Activated T-cell treated with anti-CD3 and anti-CD28 coated beads for 4 hours (primary cell): ENCODE data around the gene TCF7L2.

Experiments
- DNase-seq: peaks from one replicate; pipeline ENCODE4 v3.0.0-alpha.2; 2020

The TCF7L2 gene

GRCh38 chr10:113130014-113130641, 180.1 kb downstream of the TCF7L2 start:
- DNase-seq = no peak

- no peak for DNase-seq
These were observed 181.7 kb downstream of the TCF7L2 start for GRCh38 chr10:113131613-113132261.

- DNase-seq = no peak
These were observed 182.6 kb downstream of the TCF7L2 start for GRCh38 chr10:113132591-113133121.

- DNase-seq = no peak
These were observed 183.6 kb downstream of the TCF7L2 start for GRCh38 chr10:113133497-113134115.

- DNase-seq = no peak
These were observed 185.0 kb downstream of the TCF7L2 start for GRCh38 chr10:113135025-113135424.

- no peak for DNase-seq
These were observed 188.1 kb downstream of the TCF7L2 start for GRCh38 chr10:113137941-113138685.

GRCh38 chr10:113138937-113139585, 189.0 kb downstream of the TCF7L2 start:
- no peak for DNase-seq

- DNase-seq = no peak
These were observed 189.7 kb downstream of the TCF7L2 start for GRCh38 chr10:113139699-113140098.

GRCh38 chr10:113140143-113141011, 190.3 kb downstream of the TCF7L2 start:
- no peak for DNase-seq

- no peak for DNase-seq
These were observed 192.7 kb downstream of the TCF7L2 start for GRCh38 chr10:113142601-113143362.

- DNase-seq = no peak
These were observed 194.5 kb downstream of the TCF7L2 start for GRCh38 chr10:113144576-113144975.

GRCh38 chr10:113148071-113148825, 198.2 kb downstream of the TCF7L2 start:
- no peak for DNase-seq

GRCh38 chr10:113148901-113149300, 198.9 kb downstream of the TCF7L2 start:
- no peak for DNase-seq

- no peak for DNase-seq
These were observed 199.6 kb downstream of the TCF7L2 start for GRCh38 chr10:113149626-113150025.

- no peak for DNase-seq
These were observed 201.2 kb downstream of the TCF7L2 start for GRCh38 chr10:113151190-113151666.

GRCh38 chr10:113153493-113154102, 203.6 kb downstream of the TCF7L2 start:
- no peak for DNase-seq

GRCh38 chr10:113157441-113157840, 207.4 kb downstream of the TCF7L2 start:
- no peak for DNase-seq

- DNase-seq = no peak
These were observed 208.1 kb downstream of the TCF7L2 start for GRCh38 chr10:113158183-113158582.

GRCh38 chr10:113159563-113159962, 209.5 kb downstream of the TCF7L2 start:
- DNase-seq = no peak

GRCh38 chr10:113160641-113161040, 210.6 kb downstream of the TCF7L2 start:
- no peak for DNase-seq
